BLaER1 (cell line): ENCODE measurements around the gene GOLGA1.
"Not testable (repeated sequence)": the region's sequence is repeated elsewhere in the genome, so short reads cannot be mapped to it uniquely, and the experiment has no call there.

Experiments
- H3K27ac ChIP-seq: shearing (Covaris generic); formaldehyde crosslinking; 2 replicates; pipeline ENCODE4 v1.8.1; 2022
- H3K27me3 ChIP-seq: shearing (Covaris generic); formaldehyde crosslinking; 2 replicates; pipeline ENCODE4 v1.8.1; 2022
- H3K36me3 ChIP-seq: shearing (Covaris generic); formaldehyde crosslinking; 2 replicates; pipeline ENCODE4 v1.8.1; 2022
- H3K4me1 ChIP-seq: shearing (Covaris generic); formaldehyde crosslinking; 2 replicates; pipeline ENCODE4 v1.8.1; 2022
- H3K4me2 ChIP-seq: shearing (Covaris generic); formaldehyde crosslinking; 2 replicates; pipeline ENCODE4 v1.8.1; 2022
- H3K4me3 ChIP-seq: shearing (Covaris generic); formaldehyde crosslinking; 2 replicates; pipeline ENCODE4 v1.8.1; 2022
- H3K9ac ChIP-seq: shearing (Covaris generic); formaldehyde crosslinking; 2 replicates; pipeline ENCODE4 v1.8.1; 2022
- H3K9me3 ChIP-seq: shearing (Covaris generic); formaldehyde crosslinking; 2 replicates; pipeline ENCODE4 v1.8.1; 2022
- H4K20me1 ChIP-seq: shearing (Covaris generic); formaldehyde crosslinking; 2 replicates; pipeline ENCODE4 v1.8.1; 2022
- Cebpa-rat ChIP-seq: shearing (Covaris generic); IDR thresholded peaks from 2 replicates; pipeline ENCODE4 v1.8.1; 2022

Gene GOLGA1

DNA sequence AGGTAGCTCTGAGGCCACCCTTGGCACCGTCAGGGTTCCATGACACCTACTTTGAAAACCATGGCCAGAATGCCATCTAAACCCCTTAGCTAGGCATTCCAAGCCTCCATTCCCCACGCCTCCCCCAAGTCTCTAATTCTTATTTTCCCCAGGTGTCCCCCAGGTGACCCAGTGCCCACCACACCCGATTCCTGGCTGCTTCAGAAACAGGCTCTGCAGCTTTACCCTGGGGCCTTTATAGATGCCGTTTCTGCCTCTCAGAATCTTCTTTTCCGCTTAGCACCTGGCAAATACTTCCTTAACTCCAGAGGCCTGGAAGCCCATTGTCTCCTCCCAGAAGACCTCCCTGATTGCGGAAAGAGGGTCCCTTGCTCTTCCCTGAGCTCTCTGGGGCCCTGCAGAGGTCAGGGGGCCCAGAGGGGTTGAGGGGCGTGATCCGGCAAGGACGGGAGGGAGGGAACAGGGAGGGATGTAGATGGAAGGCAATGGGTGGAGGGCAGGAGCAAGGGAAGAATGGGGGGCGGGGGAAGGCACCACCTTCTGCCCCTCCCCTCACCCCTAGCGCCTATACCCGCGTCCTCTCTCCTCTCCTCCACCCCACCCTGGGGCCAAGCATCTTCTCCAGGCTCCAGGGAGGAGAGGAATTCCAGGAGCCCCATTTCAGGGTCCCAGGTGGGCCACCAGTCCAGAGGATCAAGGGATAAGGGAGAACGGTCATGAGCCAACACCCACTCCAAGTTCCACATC, 99.6 kb downstream of the GOLGA1 start:
- Histone ChIP-seq H3K27ac (no peak overlapping the region), H3K4me2 (no peak overlapping the region), H3K9ac (no peak overlapping the region)

DNA sequence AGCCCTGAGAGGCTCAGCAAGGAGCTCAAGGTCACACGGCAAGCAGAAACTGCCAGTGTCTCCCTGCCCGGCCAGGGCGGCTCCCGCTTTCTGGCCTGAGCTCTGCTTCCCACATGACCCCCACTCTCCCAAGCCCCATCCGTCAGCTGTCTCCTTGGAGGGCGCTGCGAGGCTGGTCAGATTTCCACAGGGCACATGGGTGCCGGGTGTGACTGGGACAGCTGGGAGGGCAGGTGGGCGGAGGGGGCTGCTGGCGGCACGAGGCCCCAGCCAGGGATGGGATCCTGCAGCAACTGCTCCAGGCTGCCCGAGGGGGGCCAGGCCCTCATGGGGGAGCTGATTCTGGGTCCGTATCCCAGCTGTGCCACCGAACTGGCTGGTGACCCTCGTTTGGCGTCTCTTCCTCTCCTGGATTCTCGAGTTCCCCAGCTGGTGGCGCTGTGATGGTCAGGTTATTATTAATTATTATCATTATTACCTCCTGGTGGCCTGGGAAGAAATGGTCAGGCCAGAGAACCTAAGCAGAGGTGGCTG, 100.5 kb downstream of the GOLGA1 start:
- Histone ChIP-seq H3K36me3 (no peaks in the 10 kb centered on the region), H3K27ac (no peak overlapping the region), H3K9me3 (no peaks in the 10 kb centered on the region), H3K27me3 (no peaks in the 10 kb centered on the region), H3K9ac (no peak overlapping the region), H3K4me3 (no peak overlapping the region), H3K4me2 (no peak overlapping the region), H4K20me1 (no peaks in the 10 kb centered on the region), H3K4me1 (peaks cover 6% of the 10 kb centered on the region)
- TF ChIP-seq Cebpa-rat = no peak

More for the DNA sequence above, 99.6 kb downstream of the GOLGA1 start:
- H3K9me3 ChIP-seq = no peaks in the 10 kb centered on the region
- no peak for TF ChIP-seq Cebpa-rat
- no peaks in the 10 kb centered on the region for H3K4me1 ChIP-seq
- no peaks in the 10 kb centered on the region for H3K36me3 ChIP-seq
- no peaks in the 10 kb centered on the region for H4K20me1 ChIP-seq
- H3K4me3 ChIP-seq = no peak overlapping the region
- H3K27me3 ChIP-seq = no peaks in the 10 kb centered on the region

DNA sequence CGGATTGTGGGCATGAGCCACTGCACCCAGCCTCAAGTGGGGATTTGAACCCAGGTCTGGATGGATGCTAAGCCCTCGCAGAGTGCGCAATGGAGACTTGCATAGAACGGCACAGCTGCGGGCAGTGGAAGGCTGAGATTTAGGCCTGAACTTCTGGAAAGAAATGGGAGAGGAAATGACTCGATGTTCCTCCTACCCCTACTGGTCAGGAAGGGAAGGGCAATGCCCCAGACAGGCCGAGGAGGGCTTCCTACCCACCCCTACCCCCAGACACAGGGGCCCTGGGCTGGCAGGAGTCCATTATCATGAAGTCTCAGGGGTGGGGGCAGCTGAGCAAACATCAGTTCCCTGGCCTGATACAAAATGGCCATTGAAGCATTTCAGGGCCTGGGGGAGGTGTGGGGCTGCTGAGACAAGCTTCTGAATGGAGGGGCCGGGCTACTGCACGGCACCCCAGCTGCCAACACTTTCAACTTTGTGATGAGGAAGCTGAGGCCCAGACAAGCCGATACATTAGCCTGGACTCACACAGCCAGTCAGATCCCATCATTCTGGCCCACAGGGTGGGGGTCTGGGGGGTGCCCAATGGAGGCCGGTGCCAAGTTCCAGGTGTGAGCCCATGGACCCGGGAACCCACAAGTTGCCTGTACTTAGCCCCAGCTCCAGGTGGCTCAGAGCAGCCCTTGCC, 101.1 kb downstream of the GOLGA1 start:
- no peak overlapping the region for H3K27ac ChIP-seq
- no peak overlapping the region for H3K9ac ChIP-seq
- peaks cover 12% of the 10 kb centered on the region for H3K4me1 ChIP-seq
- no peaks in the 10 kb centered on the region for H3K27me3 ChIP-seq
- no peak for TF ChIP-seq Cebpa-rat
- no peaks in the 10 kb centered on the region for H3K9me3 ChIP-seq
- no peaks in the 10 kb centered on the region for H4K20me1 ChIP-seq
- H3K4me3 ChIP-seq = no peak overlapping the region
- no peaks in the 10 kb centered on the region for H3K36me3 ChIP-seq
- no peak overlapping the region for H3K4me2 ChIP-seq

DNA sequence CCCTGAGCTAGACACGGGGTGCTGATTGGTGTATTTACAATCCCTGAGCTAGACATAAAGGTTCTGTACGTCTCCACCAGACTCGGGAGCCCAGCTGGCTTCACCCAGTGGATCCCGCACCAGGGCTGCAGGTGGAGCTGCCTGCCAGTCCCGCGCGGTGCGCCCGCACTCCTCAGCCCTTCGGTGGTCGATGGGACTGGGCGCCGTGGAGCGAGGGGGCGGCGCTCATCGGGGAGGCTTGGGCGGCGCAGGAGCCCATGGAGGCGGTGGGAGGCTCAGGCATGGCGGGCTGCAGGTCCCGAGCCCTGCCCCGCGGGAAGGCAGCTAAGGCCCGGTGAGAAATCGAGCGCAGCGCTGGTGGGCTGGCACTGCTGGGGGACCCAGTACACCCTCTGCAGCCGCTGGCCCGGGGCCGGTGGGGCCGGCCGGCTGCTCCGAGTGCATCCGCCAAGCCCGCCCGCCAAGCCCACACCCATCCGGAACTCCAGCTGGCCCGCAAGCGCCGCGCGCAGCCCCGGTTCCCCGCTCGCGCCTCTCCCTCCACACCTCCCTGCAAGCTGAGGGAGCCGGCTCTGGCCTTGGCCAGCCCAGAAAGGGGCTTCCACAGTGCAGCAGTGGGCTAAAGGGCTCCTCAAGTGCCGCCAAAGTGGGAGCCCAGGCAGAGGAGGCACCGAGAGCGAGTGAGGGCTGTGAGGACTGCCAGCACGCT, 102.2 kb downstream of the GOLGA1 start:
- not testable (repeated sequence) for H3K27me3 ChIP-seq, H3K36me3 ChIP-seq, H3K4me2 ChIP-seq, H4K20me1 ChIP-seq, H3K27ac ChIP-seq, H3K9me3 ChIP-seq, H3K4me3 ChIP-seq, H3K9ac ChIP-seq
- peaks cover 23% of the 10 kb centered on the region for H3K4me1 ChIP-seq

DNA sequence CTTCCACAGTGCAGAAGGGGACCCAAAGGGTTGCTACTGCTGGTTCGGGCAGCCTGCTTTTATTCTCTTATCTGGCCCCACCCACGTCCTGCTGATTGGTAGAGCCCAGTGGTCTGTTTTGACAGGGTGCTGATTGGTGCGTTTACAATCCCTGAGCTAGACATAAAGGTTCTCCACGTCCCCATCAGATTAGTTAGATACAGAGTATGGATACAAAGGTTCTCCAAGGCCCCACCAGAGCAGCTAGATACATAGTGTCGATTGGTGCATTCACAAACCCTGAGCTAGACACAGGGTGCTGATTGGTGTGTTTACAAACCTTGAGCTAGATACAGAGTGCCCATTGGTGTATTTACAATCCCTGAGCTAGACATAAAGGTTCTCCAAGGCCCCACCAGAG, 102.8 kb downstream of the GOLGA1 start:
- H3K4me2 ChIP-seq, H3K27me3 ChIP-seq, H4K20me1 ChIP-seq, H3K9me3 ChIP-seq, H3K36me3 ChIP-seq, H3K9ac ChIP-seq, H3K27ac ChIP-seq, H3K4me3 ChIP-seq: not testable (repeated sequence)
- peaks cover 25% of the 10 kb centered on the region for H3K4me1 ChIP-seq

DNA sequence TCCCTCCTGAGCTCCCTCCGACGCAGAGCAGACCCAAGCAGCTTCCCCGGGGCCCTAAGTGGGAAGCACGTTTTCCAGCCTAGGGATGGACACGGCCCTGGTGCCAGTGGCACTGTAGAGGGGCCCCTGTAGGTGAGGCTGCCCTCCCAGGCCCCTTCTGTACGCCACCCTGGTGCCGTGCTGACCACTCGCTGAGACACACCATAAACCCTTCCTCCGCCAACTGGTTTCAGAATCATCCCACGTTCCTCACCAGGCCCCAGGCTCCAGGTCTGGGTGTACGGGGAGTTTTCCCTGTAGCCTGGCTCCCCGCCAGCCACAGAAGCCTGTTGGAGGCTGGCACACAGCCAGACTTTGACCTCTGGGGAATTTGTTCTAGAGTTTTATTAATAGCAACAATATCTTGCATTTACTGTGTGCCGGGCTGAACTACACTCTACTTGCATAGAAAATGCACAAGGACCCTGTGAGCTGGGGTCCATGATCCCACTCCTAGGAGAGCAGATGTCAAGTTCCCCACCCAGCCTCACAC, 105.8 kb downstream of the GOLGA1 start:
- H3K36me3 ChIP-seq = no peaks in the 10 kb centered on the region
- no peaks in the 10 kb centered on the region for H4K20me1 ChIP-seq
- H3K9ac ChIP-seq = peak overlapping the region; percentile 55; the same call in 1 of the 2 replicates
- H3K4me3 ChIP-seq = no peak overlapping the region
- peak overlapping the region; percentile 18; the same call in 1 of the 2 replicates for H3K27ac ChIP-seq
- peak overlapping the region; percentile 87 for H3K4me2 ChIP-seq
- H3K9me3 ChIP-seq = no peaks in the 10 kb centered on the region
- peaks cover 53% of the 10 kb centered on the region for H3K4me1 ChIP-seq
- no peak for TF ChIP-seq Cebpa-rat
- no peaks in the 10 kb centered on the region for H3K27me3 ChIP-seq

DNA sequence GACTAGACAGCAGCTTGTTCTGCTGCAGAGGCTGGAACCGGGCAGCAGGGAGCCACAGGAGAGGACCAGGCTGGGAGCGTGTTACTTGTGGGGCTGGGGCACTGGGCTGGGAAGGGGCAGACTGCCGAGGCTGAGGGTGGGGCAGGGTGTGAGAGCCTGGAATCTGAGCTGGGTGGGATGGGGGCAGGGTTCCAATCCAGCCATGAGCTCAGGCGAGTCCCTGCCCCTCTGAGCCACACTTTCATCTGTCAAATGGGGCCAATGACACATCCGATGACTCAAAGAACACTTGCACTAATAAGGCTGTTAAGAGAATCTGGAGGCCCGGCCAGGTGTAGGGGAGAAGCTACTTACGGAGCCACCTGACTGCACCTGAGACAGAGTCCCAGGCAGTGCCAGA, 106.3 kb downstream of the GOLGA1 start:
- H3K36me3 ChIP-seq = no peaks in the 10 kb centered on the region
- H4K20me1 ChIP-seq = no peaks in the 10 kb centered on the region
- peak overlapping the region; percentile 55; the same call in 1 of the 2 replicates for H3K9ac ChIP-seq
- H3K27me3 ChIP-seq = no peaks in the 10 kb centered on the region
- H3K9me3 ChIP-seq = no peaks in the 10 kb centered on the region
- no peak overlapping the region for H3K27ac ChIP-seq
- H3K4me3 ChIP-seq = no peak overlapping the region
- no peak for TF ChIP-seq Cebpa-rat
- H3K4me2 ChIP-seq = peak overlapping the region; percentile 87
- peaks cover 53% of the 10 kb centered on the region for H3K4me1 ChIP-seq

DNA sequence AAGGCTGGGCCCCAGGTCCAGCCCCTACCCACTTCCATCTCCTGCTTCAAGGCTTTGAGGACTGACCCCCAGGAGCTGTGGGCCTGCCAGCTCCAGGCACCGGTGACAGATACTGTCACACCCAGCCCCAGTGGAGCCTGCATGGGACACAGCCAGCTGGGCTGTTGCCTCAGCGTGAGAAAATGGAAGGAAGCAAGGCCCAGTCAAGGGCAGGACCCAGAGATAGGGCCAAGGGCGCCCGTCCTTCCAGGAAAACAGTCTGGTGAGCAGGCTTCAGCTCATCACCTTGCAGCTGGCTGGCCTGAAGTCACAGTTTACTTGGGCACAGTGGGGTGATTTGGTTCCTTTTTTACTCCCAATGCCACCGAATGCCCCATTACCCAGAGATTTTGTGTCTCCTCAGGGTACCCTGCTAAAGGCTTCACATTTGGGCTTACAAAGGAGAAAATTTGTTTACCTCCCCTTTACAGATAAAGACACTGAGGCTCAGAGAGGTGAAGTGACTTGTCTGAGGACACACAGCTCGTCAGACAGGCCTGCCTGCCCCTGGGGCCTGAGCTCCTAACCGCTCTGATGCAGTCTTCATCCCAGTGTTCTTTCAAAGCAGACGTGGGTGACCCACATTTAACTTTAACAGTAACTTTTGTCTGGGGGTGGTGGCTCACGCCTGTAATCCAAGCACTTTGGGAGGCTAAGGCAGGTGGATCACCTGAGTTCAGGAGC, 109.1 kb downstream of the GOLGA1 start:
- Histone ChIP-seq H3K27ac (peak overlapping the region; percentile 28; the same call in 1 of the 2 replicates), H3K36me3 (no peaks in the 10 kb centered on the region), H3K27me3 (no peaks in the 10 kb centered on the region), H3K4me1 (peaks cover 53% of the 10 kb centered on the region), H4K20me1 (no peaks in the 10 kb centered on the region), H3K9me3 (no peaks in the 10 kb centered on the region; the same call in 1 of the 2 replicates), H3K9ac (peak overlapping the region; percentile 43; the same call in 1 of the 2 replicates), H3K4me2 (peak overlapping the region; percentile 75), H3K4me3 (no peak overlapping the region)
- TF ChIP-seq Cebpa-rat = no peak

DNA sequence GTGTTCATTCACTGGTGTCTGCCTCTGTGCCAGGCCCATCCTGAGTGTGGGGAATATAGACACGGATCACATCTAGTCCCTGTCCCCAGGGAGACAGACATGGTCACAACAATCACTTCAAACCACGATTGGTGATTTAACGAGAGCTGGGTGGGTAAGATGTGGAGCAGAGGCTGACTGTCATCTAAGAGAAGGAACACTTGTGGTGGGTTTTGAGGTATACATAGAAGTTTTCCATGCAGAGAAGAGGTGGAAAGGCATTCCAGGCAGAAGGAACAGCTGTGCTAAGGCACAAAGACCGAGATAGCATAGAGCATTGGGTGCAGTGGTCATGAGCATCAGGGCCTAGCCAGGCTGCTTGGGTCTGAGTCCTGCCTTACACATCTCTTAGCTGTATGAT, 110.3 kb downstream of the GOLGA1 start:
- Histone ChIP-seq H4K20me1 (no peaks in the 10 kb centered on the region), H3K4me1 (peaks cover 49% of the 10 kb centered on the region), H3K4me2 (peak overlapping the region; percentile 75), H3K27ac (no peak overlapping the region), H3K9me3 (no peaks in the 10 kb centered on the region; the same call in 1 of the 2 replicates), H3K27me3 (no peaks in the 10 kb centered on the region), H3K4me3 (no peak overlapping the region), H3K36me3 (no peaks in the 10 kb centered on the region), H3K9ac (no peak overlapping the region; the same call in 1 of the 2 replicates)
- TF ChIP-seq Cebpa-rat = no peak
